Measurements from ENCODE around the gene ODR4.

- TF ChIP-seq CTCF (IDR thresholded peaks at IDR 0.05) (no peak), ZFX (IDR thresholded peaks at IDR 0.05; ENCODE audit: borderline replicate concordance) (no peak)
These were observed 1.1 kb upstream of the ODR4 start for GRCh38 chr1:186374303-186375151.
